GM12872 (cell line): ENCODE data around the gene ARID3C.

Source experiments
- CTCF ChIP-seq: IDR thresholded peaks from 3 replicates; pipeline ENCODE4 v1.5.1; 2011; ENCODE audit warnings: low read depth, mild to moderate bottlenecking, low read length, moderate library complexity; ENCODE audit not compliant: insufficient read depth

The ARID3C gene

GRCh38 chr9:34575241-34575640 is 53.6 kb downstream of the ARID3C start:
- TF ChIP-seq CTCF, result no peak

- TF ChIP-seq CTCF, result no peak
Observed at GRCh38 chr9:34574571-34574970, 54.3 kb downstream of the ARID3C start.

- no peak for TF ChIP-seq CTCF
Observed at GRCh38 chr9:34573599-34574325, 55.1 kb downstream of the ARID3C start.

GRCh38 chr9:34572628-34573027 is 56.2 kb downstream of the ARID3C start:
- TF ChIP-seq CTCF, result no peak

GRCh38 chr9:34572092-34572491 is 56.8 kb downstream of the ARID3C start:
- no peak for TF ChIP-seq CTCF

GRCh38 chr9:34571481-34571810 is 57.4 kb downstream of the ARID3C start:
- no peak for TF ChIP-seq CTCF
